ENCODE results near the gene STAG1. TPM values are rescaled to one million over a fixed set of nuclear protein-coding genes. Genes with fewer than 3 reads are reported as not detected.

Gene STAG1
- total RNA-seq, 1 experiment from 2014 or later, result 43.7 TPM

DNA sequence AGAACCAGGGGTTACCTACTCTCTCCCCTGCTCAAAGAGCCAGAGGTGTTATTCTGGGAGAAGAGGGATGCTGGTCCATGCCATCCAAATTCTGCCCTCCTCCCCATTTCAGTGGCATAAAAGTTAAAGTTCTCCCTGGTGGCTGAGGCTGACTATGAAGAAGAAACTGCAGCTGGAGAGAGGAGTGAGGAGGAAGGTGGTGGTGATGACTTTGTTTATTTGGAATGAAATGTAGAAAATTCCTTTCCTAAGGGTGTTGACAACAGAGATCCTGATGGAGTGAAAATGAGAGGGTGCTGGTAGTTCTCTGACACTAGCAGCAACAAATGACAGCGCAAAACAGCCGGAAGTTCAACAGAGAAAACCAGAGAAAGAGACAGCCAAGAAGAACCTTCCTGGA, 401.6 kb downstream of the STAG1 start:
- Histone ChIP-seq H3K36me3 (ENCODE audit: control insufficient read depth, insufficient read depth, low read length) (0 out of 2 replicates have a peak, but pooled peaks cover 2% of the 10 kb centered on the region), H3K27ac (ENCODE audit: low read length) (no peak overlapping the region), H3K4me3 (ENCODE audit: low read depth in 2 of 2, low read length in 2 of 2) (no peak overlapping the region), H3K27me3 (ENCODE audit: control insufficient read depth, insufficient read depth, low read length) (no peaks in the 10 kb centered on the region), H3K9me3 (ENCODE audit: control insufficient read depth, insufficient read depth, low read depth, low read length) (no peaks in the 10 kb centered on the region), H3K4me1 (ENCODE audit: control insufficient read depth, insufficient read depth, low read length) (no peaks in the 10 kb centered on the region)
- BruUV-seq (replicated peaks), result no TSS peak
- ChIA-PET POLR2A (no interaction called here), CTCF (no interaction called here)
- DNase-seq (ENCODE audit: low read depth, low spot score), result no peak
- TF ChIP-seq SIN3A (IDR thresholded peaks at IDR 0.05; ENCODE audit: borderline replicate concordance, insufficient read depth, low read depth, low read length) (no peak), TCF7L2 (IDR thresholded peaks at IDR 0.05; ENCODE audit: low read depth, low read length) (no peak), POLR2AphosphoS5 (IDR thresholded peaks at IDR 0.05; ENCODE audit: low read depth, low read length) (no peak)
- TF ChIP-seq, protein P1, sequence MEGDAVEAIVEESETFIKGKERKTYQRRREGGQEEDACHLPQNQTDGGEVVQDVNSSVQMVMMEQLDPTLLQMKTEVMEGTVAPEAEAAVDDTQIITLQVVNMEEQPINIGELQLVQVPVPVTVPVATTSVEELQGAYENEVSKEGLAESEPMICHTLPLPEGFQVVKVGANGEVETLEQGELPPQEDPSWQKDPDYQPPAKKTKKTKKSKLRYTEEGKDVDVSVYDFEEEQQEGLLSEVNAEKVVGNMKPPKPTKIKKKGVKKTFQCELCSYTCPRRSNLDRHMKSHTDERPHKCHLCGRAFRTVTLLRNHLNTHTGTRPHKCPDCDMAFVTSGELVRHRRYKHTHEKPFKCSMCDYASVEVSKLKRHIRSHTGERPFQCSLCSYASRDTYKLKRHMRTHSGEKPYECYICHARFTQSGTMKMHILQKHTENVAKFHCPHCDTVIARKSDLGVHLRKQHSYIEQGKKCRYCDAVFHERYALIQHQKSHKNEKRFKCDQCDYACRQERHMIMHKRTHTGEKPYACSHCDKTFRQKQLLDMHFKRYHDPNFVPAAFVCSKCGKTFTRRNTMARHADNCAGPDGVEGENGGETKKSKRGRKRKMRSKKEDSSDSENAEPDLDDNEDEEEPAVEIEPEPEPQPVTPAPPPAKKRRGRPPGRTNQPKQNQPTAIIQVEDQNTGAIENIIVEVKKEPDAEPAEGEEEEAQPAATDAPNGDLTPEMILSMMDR (IDR thresholded peaks at IDR 0.05), result no peak
- TF ChIP-seq, protein P2, sequence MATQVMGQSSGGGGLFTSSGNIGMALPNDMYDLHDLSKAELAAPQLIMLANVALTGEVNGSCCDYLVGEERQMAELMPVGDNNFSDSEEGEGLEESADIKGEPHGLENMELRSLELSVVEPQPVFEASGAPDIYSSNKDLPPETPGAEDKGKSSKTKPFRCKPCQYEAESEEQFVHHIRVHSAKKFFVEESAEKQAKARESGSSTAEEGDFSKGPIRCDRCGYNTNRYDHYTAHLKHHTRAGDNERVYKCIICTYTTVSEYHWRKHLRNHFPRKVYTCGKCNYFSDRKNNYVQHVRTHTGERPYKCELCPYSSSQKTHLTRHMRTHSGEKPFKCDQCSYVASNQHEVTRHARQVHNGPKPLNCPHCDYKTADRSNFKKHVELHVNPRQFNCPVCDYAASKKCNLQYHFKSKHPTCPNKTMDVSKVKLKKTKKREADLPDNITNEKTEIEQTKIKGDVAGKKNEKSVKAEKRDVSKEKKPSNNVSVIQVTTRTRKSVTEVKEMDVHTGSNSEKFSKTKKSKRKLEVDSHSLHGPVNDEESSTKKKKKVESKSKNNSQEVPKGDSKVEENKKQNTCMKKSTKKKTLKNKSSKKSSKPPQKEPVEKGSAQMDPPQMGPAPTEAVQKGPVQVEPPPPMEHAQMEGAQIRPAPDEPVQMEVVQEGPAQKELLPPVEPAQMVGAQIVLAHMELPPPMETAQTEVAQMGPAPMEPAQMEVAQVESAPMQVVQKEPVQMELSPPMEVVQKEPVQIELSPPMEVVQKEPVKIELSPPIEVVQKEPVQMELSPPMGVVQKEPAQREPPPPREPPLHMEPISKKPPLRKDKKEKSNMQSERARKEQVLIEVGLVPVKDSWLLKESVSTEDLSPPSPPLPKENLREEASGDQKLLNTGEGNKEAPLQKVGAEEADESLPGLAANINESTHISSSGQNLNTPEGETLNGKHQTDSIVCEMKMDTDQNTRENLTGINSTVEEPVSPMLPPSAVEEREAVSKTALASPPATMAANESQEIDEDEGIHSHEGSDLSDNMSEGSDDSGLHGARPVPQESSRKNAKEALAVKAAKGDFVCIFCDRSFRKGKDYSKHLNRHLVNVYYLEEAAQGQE (IDR thresholded peaks at IDR 0.05; ENCODE audit: insufficient read depth in 1 of 2, low read depth in 2 of 2, low read length in 1 of 2), result no peak
- ATAC-seq, result 0 out of 2 replicates have a peak, but pooled peaks have one; percentile 17
- in situ Hi-C loops (cut with HindIII; ENCODE audit: low pct_unique_long_range_greater_than_20kb, low sequenced_read_pairs), result no loop called here
- intact Hi-C loops (cut with micrococcal nuclease; ENCODE audit: unreplicated experiment), result loop anchor here (10.0 kb wide), 1 partner anchor 664 kb away; no protein-coding TSS in a partner anchor

DNA sequence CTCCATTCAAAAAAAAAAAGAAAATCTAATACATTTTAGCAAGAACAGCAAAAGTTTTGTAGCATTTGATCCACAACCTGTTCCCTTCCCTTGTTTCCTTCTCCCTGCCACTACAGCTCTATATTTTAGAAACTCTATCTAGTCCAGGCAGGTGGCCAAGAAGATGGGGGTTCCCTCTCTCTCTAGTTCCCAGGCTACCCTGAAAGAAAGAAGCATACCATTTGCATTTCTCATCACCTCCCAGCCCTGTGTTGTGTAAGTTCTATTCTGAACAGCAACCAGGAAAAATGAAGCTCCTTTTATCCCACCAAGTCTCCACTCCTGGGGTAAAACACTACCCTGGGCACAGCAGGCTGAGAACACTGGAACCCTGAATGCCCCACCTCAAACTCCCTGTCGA, 402.0 kb downstream of the STAG1 start:
- intact Hi-C loops (cut with micrococcal nuclease; ENCODE audit: unreplicated experiment) (loop anchor here (10.0 kb wide), 1 partner anchor 665 kb away; no protein-coding TSS in a partner anchor), in situ Hi-C loops (cut with HindIII; ENCODE audit: low pct_unique_long_range_greater_than_20kb, low sequenced_read_pairs) (no loop called here)
- 0 out of 2 replicates have a peak, but pooled peaks cover 2% of the 10 kb centered on the region for H3K36me3 ChIP-seq (ENCODE audit: control insufficient read depth, insufficient read depth, low read length)
- DNase-seq (ENCODE audit: low read depth, low spot score) (no peak), ATAC-seq (no peak)
- H3K4me1 ChIP-seq (ENCODE audit: control insufficient read depth, insufficient read depth, low read length), result no peaks in the 10 kb centered on the region
- no peaks in the 10 kb centered on the region for H3K27me3 ChIP-seq (ENCODE audit: control insufficient read depth, insufficient read depth, low read length)
- H3K9me3 ChIP-seq (ENCODE audit: control insufficient read depth, insufficient read depth, low read depth, low read length), result no peaks in the 10 kb centered on the region
- ChIA-PET CTCF (no interaction called here), POLR2A (no interaction called here)
- no peak overlapping the region for H3K4me3 ChIP-seq (ENCODE audit: low read depth in 2 of 2, low read length in 2 of 2)
- TF ChIP-seq SIN3A (IDR thresholded peaks at IDR 0.05; ENCODE audit: borderline replicate concordance, insufficient read depth, low read depth, low read length), result no peak
- TF ChIP-seq, protein P2 (IDR thresholded peaks at IDR 0.05; ENCODE audit: insufficient read depth in 1 of 2, low read depth in 2 of 2, low read length in 1 of 2), result no peak
- TF ChIP-seq, protein P1 (IDR thresholded peaks at IDR 0.05), result no peak
- TF ChIP-seq TCF7L2 (IDR thresholded peaks at IDR 0.05; ENCODE audit: low read depth, low read length), result no peak
- no peak for TF ChIP-seq POLR2AphosphoS5 (IDR thresholded peaks at IDR 0.05; ENCODE audit: low read depth, low read length)
- no peak overlapping the region for H3K27ac ChIP-seq (ENCODE audit: low read length)
- BruUV-seq (replicated peaks), result no TSS peak

Measured in Panc1 (cell line).